ENCODE data around the gene LHFPL6. TPM values are rescaled to one million over a fixed set of nuclear protein-coding genes. Genes with fewer than 3 reads are reported as not detected.

The LHFPL6 gene
- total RNA-seq, 1 experiment from 2014 or later = 8.9 TPM

DNA sequence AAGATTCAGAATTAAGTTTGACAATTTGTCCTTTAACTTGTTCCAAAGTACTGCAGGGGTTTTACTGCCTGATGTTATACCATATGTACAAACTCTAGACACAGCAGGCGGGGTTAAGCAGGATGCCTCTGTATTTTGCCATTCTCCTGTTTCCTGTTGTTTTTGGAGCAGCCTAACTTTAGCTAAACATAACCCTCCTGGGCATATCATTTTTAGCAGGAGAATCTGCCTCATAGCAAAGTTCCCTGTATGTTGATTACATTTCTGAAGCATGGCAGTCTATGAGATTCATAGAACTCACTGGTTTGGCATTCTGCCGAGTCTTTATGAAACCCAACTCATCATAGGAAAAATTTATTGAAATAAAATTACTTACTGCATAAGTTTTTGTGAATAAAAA, 5.2 kb downstream of the LHFPL6 start:
- intact Hi-C loops (cut with micrococcal nuclease) = no loop called here
- TF ChIP-seq, protein P1, sequence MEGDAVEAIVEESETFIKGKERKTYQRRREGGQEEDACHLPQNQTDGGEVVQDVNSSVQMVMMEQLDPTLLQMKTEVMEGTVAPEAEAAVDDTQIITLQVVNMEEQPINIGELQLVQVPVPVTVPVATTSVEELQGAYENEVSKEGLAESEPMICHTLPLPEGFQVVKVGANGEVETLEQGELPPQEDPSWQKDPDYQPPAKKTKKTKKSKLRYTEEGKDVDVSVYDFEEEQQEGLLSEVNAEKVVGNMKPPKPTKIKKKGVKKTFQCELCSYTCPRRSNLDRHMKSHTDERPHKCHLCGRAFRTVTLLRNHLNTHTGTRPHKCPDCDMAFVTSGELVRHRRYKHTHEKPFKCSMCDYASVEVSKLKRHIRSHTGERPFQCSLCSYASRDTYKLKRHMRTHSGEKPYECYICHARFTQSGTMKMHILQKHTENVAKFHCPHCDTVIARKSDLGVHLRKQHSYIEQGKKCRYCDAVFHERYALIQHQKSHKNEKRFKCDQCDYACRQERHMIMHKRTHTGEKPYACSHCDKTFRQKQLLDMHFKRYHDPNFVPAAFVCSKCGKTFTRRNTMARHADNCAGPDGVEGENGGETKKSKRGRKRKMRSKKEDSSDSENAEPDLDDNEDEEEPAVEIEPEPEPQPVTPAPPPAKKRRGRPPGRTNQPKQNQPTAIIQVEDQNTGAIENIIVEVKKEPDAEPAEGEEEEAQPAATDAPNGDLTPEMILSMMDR (IDR thresholded peaks at IDR 0.05; ENCODE audit: unreplicated experiment) = no peak
- CTCF ChIA-PET = interaction anchor here (0.6 to 1.5 kb wide), 4 partner anchors 10 to 547 kb away, joined by 3 to 5 read pairs (median 3); no protein-coding TSS in a partner anchor
- peak; percentile 40 for DNase-seq (ENCODE audit: unreplicated experiment)
- no peaks in the 10 kb centered on the region for H3K27me3 Mint-ChIP-seq (ENCODE audit: insufficient read depth, unreplicated experiment)
- no peak overlapping the region for H3K27ac Mint-ChIP-seq (ENCODE audit: low read depth, unreplicated experiment)
- no TSS peak for BruUV-seq (replicated peaks)
- H3K9me3 Mint-ChIP-seq (ENCODE audit: unreplicated experiment) = no peaks in the 10 kb centered on the region
- H3K36me3 Mint-ChIP-seq (ENCODE audit: insufficient read depth, unreplicated experiment) = peaks cover 5% of the 10 kb centered on the region
- H3K4me1 Mint-ChIP-seq (ENCODE audit: insufficient read depth, unreplicated experiment) = peaks cover 7% of the 10 kb centered on the region
- POLR2A ChIA-PET = interaction anchor here (0.6 to 0.7 kb wide), 2 partner anchors 13 to 434 kb away, joined by 3 read pairs; no protein-coding TSS in a partner anchor
- H3K4me3 Mint-ChIP-seq (ENCODE audit: unreplicated experiment) = no peak overlapping the region

DNA sequence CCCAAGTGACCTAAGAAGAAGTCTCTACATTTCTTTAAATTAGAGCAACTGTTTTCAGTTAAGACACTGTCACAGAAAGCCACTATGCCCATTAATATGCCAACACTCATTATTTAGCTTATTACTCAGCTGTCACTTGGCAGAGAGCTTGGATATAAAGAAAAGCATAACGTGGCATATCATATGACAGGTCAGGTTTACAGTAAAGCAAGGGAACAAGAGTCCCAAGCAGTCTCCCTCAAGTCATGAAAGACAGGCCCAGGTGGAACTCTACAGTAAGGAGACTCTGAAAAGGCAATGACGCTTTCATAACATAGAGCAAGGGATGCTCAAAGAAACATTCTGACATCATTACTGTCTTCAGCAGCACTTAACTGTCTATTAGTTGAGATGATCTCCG, 6.3 kb downstream of the LHFPL6 start:
- POLR2A ChIA-PET = interaction anchor here (0.6 kb wide), 1 partner anchor 549 kb away, joined by 8 read pairs; no protein-coding TSS in a partner anchor
- Mint-ChIP-seq H3K4me3 (ENCODE audit: unreplicated experiment) (no peak overlapping the region), H3K9me3 (ENCODE audit: unreplicated experiment) (no peaks in the 10 kb centered on the region), H3K27me3 (ENCODE audit: insufficient read depth, unreplicated experiment) (no peaks in the 10 kb centered on the region), H3K27ac (ENCODE audit: low read depth, unreplicated experiment) (no peak overlapping the region), H3K36me3 (ENCODE audit: insufficient read depth, unreplicated experiment) (peaks cover 5% of the 10 kb centered on the region), H3K4me1 (ENCODE audit: insufficient read depth, unreplicated experiment) (no peaks in the 10 kb centered on the region)
- CTCF ChIA-PET = interaction anchor here (1.8 kb wide), 1 partner anchor 15 kb away, joined by 6 read pairs; no protein-coding TSS in a partner anchor
- intact Hi-C loops (cut with micrococcal nuclease) = no loop called here
- no TSS peak for BruUV-seq (replicated peaks)
- no peak for DNase-seq (ENCODE audit: unreplicated experiment)
- TF ChIP-seq, protein P1 (IDR thresholded peaks at IDR 0.05; ENCODE audit: unreplicated experiment) = no peak

DNA sequence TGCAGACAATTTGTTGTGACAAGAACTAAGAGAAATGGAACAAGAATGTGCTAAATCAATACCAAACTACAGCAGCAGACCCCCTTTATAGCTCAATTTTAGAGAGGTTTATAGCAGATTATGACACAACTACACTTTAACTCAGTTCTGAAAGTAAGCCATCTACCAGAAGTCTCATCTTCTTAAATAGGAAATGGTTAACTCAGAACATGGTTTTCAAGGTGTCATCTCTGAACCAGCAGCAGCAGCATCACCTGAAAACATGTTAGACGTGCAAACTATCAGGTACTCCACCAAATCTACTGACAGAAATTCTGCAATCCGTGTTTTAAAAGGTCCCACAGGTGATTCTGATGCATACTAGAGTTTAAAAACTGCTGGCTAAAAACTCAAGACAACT, 6.8 kb downstream of the LHFPL6 start:
- Mint-ChIP-seq H3K4me1 (ENCODE audit: insufficient read depth, unreplicated experiment) (no peaks in the 10 kb centered on the region), H3K4me3 (ENCODE audit: unreplicated experiment) (no peak overlapping the region), H3K36me3 (ENCODE audit: insufficient read depth, unreplicated experiment) (peaks cover 5% of the 10 kb centered on the region), H3K9me3 (ENCODE audit: unreplicated experiment) (no peaks in the 10 kb centered on the region), H3K27me3 (ENCODE audit: insufficient read depth, unreplicated experiment) (no peaks in the 10 kb centered on the region), H3K27ac (ENCODE audit: low read depth, unreplicated experiment) (no peak overlapping the region)
- no peak for DNase-seq (ENCODE audit: unreplicated experiment)
- POLR2A ChIA-PET = no interaction called here
- CTCF ChIA-PET = interaction anchor here (1.1 to 1.8 kb wide), 2 partner anchors 16 to 180 kb away, joined by 3 to 6 read pairs; no protein-coding TSS in a partner anchor
- BruUV-seq (replicated peaks) = no TSS peak
- intact Hi-C loops (cut with micrococcal nuclease) = no loop called here
- TF ChIP-seq, protein P1 (IDR thresholded peaks at IDR 0.05; ENCODE audit: unreplicated experiment) = no peak

DNA sequence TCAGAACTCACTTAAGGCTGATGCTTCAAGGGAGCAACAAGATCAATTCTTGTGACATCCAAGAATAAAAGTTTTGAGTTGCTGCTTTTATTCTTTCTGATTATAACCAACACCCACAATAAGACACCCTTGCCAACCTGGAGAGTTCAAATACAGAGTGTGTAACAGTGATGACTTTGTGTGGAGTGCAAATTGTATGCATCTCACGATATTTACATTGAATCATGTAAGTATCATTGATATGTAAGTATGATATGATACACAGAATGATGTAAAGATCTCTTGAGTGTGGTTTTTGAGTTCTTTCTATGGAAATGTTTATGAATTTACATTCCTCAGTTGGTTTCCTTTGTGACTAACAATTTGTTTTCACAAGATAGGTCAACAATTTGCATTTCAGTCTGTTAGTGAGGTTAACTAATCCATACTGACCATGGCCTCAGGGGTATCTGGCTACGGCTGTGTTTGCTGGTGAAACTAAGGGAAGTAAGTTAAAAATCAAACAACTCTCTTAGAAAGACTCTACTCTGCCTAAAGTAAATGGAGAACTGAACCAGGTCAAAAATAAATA, 12.4 kb downstream of the LHFPL6 start:
- POLR2A ChIA-PET = interaction anchor here (0.7 kb wide), 1 partner anchor 8 kb away, joined by 3 read pairs; no protein-coding TSS in a partner anchor
- Mint-ChIP-seq H3K36me3 (ENCODE audit: insufficient read depth, unreplicated experiment) (peaks cover 5% of the 10 kb centered on the region), H3K27me3 (ENCODE audit: insufficient read depth, unreplicated experiment) (no peaks in the 10 kb centered on the region), H3K9me3 (ENCODE audit: unreplicated experiment) (no peaks in the 10 kb centered on the region), H3K27ac (ENCODE audit: low read depth, unreplicated experiment) (no peak overlapping the region), H3K4me3 (ENCODE audit: unreplicated experiment) (no peak overlapping the region), H3K4me1 (ENCODE audit: insufficient read depth, unreplicated experiment) (no peaks in the 10 kb centered on the region)
- CTCF ChIA-PET = interaction anchor here (0.6 to 1.1 kb wide), 2 partner anchors 26 to 1188 kb away, joined by 4 to 7 read pairs; no protein-coding TSS in a partner anchor
- BruUV-seq (replicated peaks) = no TSS peak
- TF ChIP-seq, protein P1 (IDR thresholded peaks at IDR 0.05; ENCODE audit: unreplicated experiment) = no peak
- intact Hi-C loops (cut with micrococcal nuclease) = no loop called here
- no peak for DNase-seq (ENCODE audit: unreplicated experiment)

All from MCF 10A (cell line).